ENCODE results near the gene ANTXR1. TPM values are rescaled to one million over a fixed set of nuclear protein-coding genes. Genes with fewer than 3 reads are reported as not detected.

Gene ANTXR1
- total and polyA plus RNA-seq, 10 donors, result 2.8 to 66.7 (median 36.9) TPM

GRCh38 chr2:69166812-69167468 lies 154.0 kb downstream of the ANTXR1 start:
- TF ChIP-seq CTCF (IDR thresholded peaks at IDR 0.05 in 8 of 11, conservative IDR thresholded peaks at IDR 0.05 in 3 of 11) (no peak), POLR2AphosphoS5 (IDR thresholded peaks at IDR 0.05) (no peak), POLR2A (IDR thresholded peaks at IDR 0.05) (no peak)
- Histone ChIP-seq H3K27ac (no peak overlapping the region), H3K4me1 (peaks cover 6 to 40% (median 18%) of the 10 kb centered on the region in 6 donors), H3K27me3 (replicated peaks in 1 of 7) (peaks cover 0 to 6% (median 0%) of the 10 kb centered on the region in 7 donors), H3K36me3 (no peaks in the 10 kb centered on the region), H3K9me3 (no peaks in the 10 kb centered on the region), H3K4me3 (no peak overlapping the region)
- no peak for DNase-seq
- intact Hi-C loops (cut with DNase I; ENCODE audit: low total_unique reads), result no loop called here
- WGBS, 5 donors, result 76 to 94% (median 86%) methylated on average over 5 of the region's 5 CpGs

- no peak overlapping the region for H3K27ac ChIP-seq
- TF ChIP-seq POLR2A (IDR thresholded peaks at IDR 0.05) (no peak), POLR2AphosphoS5 (IDR thresholded peaks at IDR 0.05) (no peak), CTCF (IDR thresholded peaks at IDR 0.05 in 8 of 11, conservative IDR thresholded peaks at IDR 0.05 in 3 of 11) (no peak)
- H3K4me3 ChIP-seq, result no peak overlapping the region
- 62 to 88% (median 71%) methylated on average over 4 of the region's 4 CpGs for WGBS, 5 donors
- peaks cover 0 to 6% (median 0%) of the 10 kb centered on the region in 7 donors for H3K27me3 ChIP-seq (replicated peaks in 1 of 7)
- intact Hi-C loops (cut with DNase I; ENCODE audit: low total_unique reads), result no loop called here
- peaks cover 3 to 35% (median 16%) of the 10 kb centered on the region in 6 donors for H3K4me1 ChIP-seq
- DNase-seq, result no peak
- H3K36me3 ChIP-seq, result no peaks in the 10 kb centered on the region
- no peaks in the 10 kb centered on the region for H3K9me3 ChIP-seq
Observed at GRCh38 chr2:69167469-69167822, 154.5 kb downstream of the ANTXR1 start.

GRCh38 chr2:69168144-69168813 lies 155.3 kb downstream of the ANTXR1 start:
- 64 to 87% (median 84%) methylated on average over 3 of the region's 3 CpGs for WGBS, 5 donors
- Histone ChIP-seq H3K27ac (peak overlapping the region in 1 of 8 donors; percentile 45), H3K27me3 (replicated peaks in 1 of 7) (peaks cover 0 to 6% (median 0%) of the 10 kb centered on the region in 7 donors), H3K36me3 (no peaks in the 10 kb centered on the region), H3K9me3 (no peaks in the 10 kb centered on the region), H3K4me3 (no peak overlapping the region), H3K4me1 (peaks cover 0 to 27% (median 11%) of the 10 kb centered on the region in 6 donors)
- intact Hi-C loops (cut with DNase I; ENCODE audit: low total_unique reads), result no loop called here
- TF ChIP-seq POLR2A (IDR thresholded peaks at IDR 0.05), result no peak
- TF ChIP-seq CTCF (IDR thresholded peaks at IDR 0.05 in 8 of 11, conservative IDR thresholded peaks at IDR 0.05 in 3 of 11), result no peak
- no peak for TF ChIP-seq POLR2AphosphoS5 (IDR thresholded peaks at IDR 0.05)
- DNase-seq, result no peak

- DNase-seq, result no peak
- no peaks in the 10 kb centered on the region for H3K9me3 ChIP-seq
- WGBS, 5 donors, result 80 to 89% (median 84%) methylated on average over 6 of the region's 6 CpGs
Observed at GRCh38 chr2:69168950-69169654, 156.1 kb downstream of the ANTXR1 start.

More at GRCh38 chr2:69168950-69169654, 156.1 kb downstream of the ANTXR1 start:
- Histone ChIP-seq H3K4me3 (no peak overlapping the region), H3K27ac (peak overlapping the region in 2 of 8 donors; percentile 15 to 45), H3K27me3 (replicated peaks in 1 of 7) (peaks cover 0 to 6% (median 0%) of the 10 kb centered on the region in 7 donors), H3K36me3 (no peaks in the 10 kb centered on the region), H3K4me1 (peaks cover 0 to 18% (median 6%) of the 10 kb centered on the region in 6 donors)
- TF ChIP-seq CTCF (IDR thresholded peaks at IDR 0.05 in 8 of 11, conservative IDR thresholded peaks at IDR 0.05 in 3 of 11) (no peak), POLR2A (IDR thresholded peaks at IDR 0.05) (no peak), POLR2AphosphoS5 (IDR thresholded peaks at IDR 0.05) (no peak)
- intact Hi-C loops (cut with DNase I; ENCODE audit: low total_unique reads), result no loop called here

Measured in spleen (tissue), 11 donors.